Testis (tissue), 2 donors: ENCODE measurements around the gene TMEFF1.

Experiments used
- CTCF ChIP-seq, 3 experiments: fragments of 450-650 bp in 2 of 3; fragments of 200-600 bp in 1 of 3; sonication (generic) in 1 of 3; IDR thresholded peaks; one replicate each; pipeline ENCODE4 v1.5.1; 2016 to 2019; ENCODE audit warnings: antibody characterized with exemption in 3 of 3, mild to moderate bottlenecking in 2 of 3, moderate library complexity in 1 of 3
- POLR2A ChIP-seq: fragments of 450-650 bp; IDR thresholded peaks from one replicate; pipeline ENCODE4 v1.6.1; 2017; ENCODE audit warnings: antibody characterized with exemption, mild to moderate bottlenecking, moderate library complexity

GRCh38 chr9:100474082-100474923 lies 1.4 kb downstream of the TMEFF1 start:
- TF ChIP-seq CTCF (IDR thresholded peaks at IDR 0.05), result no peak
- TF ChIP-seq POLR2A, result no peak
